B cell (primary cell): ENCODE results near the gene EXD2. TPM values are rescaled to one million over a fixed set of nuclear protein-coding genes. Genes with fewer than 3 reads are reported as not detected.

Experiments used
- ATAC-seq: fragments of 200-7000 bp; cut with Tn5 transposase; one replicate; pipeline ENCODE4 v1.10.0; 2021; ENCODE audit warnings: low read depth, mild to moderate bottlenecking, moderate number of reproducible peaks, moderate library complexity
- CTCF ChIA-PET: fragments of 350-600 bp; sonication (Branson Sonifier 250); formaldehyde crosslinking; loops from one replicate; lab custom pipeline; 2021; ENCODE audit warnings: antibody characterized with exemption, inconsistent platforms; lab: Charles Lee
- POLR2A ChIA-PET: fragments of 350-600 bp; sonication (Branson Sonifier 250); formaldehyde crosslinking; loops from one replicate; lab custom pipeline; 2021; ENCODE audit warnings: antibody characterized with exemption; lab: Charles Lee
- DNase-seq: peaks from one replicate; pipeline ENCODE4 v3.0.0; 2013
- H2AFZ ChIP-seq: 2 replicates; pipeline ENCODE4 v1.6.1; 2012; ENCODE audit warnings: mild to moderate bottlenecking, low read depth, low read length; ENCODE audit not compliant: insufficient read depth, poor library complexity, severe bottlenecking
- H3K27ac ChIP-seq, 2 donors: 1 replicate in 1 of 2; 2 replicates in 1 of 2; pipeline ENCODE4 v1.5.1; 2012 to 2013; ENCODE audit warnings: low read length in 2 of 2, mild to moderate bottlenecking in 2 of 2, moderate library complexity in 1 of 2
- H3K27me3 ChIP-seq, 4 experiments: fragments of 200-600 bp in 1 of 4; sonication (generic) in 1 of 4; replicated peaks in 1 of 4; 1 replicate in 2 of 4; 2 replicates in 2 of 4; pipeline versions ENCODE4 v1.6.1 to v1.7.0; 2013 to 2016; ENCODE audit warnings: low read length in 3 of 4, mild to moderate bottlenecking in 2 of 4, mixed read lengths in 1 of 4, moderate library complexity in 1 of 4; ENCODE audit not compliant: insufficient read depth in 4 of 4, control insufficient read depth in 3 of 4; ENCODE audit errors: control extremely low read depth in 1 of 4
- H3K36me3 ChIP-seq, 2 experiments: replicated peaks in 1 of 2; 1 replicate in 1 of 2; 2 replicates in 1 of 2; pipeline versions ENCODE4 v1.6.1 to v1.7.1; 2013; ENCODE audit warnings: low read length in 1 of 2; ENCODE audit not compliant: insufficient read depth in 2 of 2, control insufficient read depth in 1 of 2; ENCODE audit errors: control extremely low read depth in 1 of 2, extremely low read depth in 1 of 2
- H3K4me1 ChIP-seq, 2 donors: fragments of 200-600 bp in 1 of 2; sonication (generic) in 1 of 2; 1 replicate in 1 of 2; 2 replicates in 1 of 2; pipeline versions ENCODE4 v1.5.1 to v1.6.1; 2013 to 2017; ENCODE audit warnings: low read length in 2 of 2; ENCODE audit not compliant: control insufficient read depth in 2 of 2, insufficient read depth in 2 of 2
- H3K4me2 ChIP-seq: replicated peaks from 2 replicates; pipeline ENCODE3; 2012; ENCODE audit warnings: mild to moderate bottlenecking, low read depth, low read length; ENCODE audit not compliant: poor library complexity, severe bottlenecking
- H3K4me3 ChIP-seq, 5 experiments: fragments of 200-600 bp in 1 of 5; sonication (generic) in 1 of 5; 1 replicate in 3 of 5; 2 replicates in 2 of 5; pipeline versions ENCODE4 v1.5.1 to v1.7.0; 2011 to 2016; ENCODE audit warnings: low read length in 4 of 5, mild to moderate bottlenecking in 4 of 5, low read depth in 2 of 5, control low read depth in 1 of 5, moderate library complexity in 1 of 5; ENCODE audit not compliant: insufficient read depth in 1 of 5; ENCODE audit errors: control extremely low read depth in 1 of 5, extremely low read depth in 1 of 5
- H3K79me2 ChIP-seq: fragments of 200-600 bp; sonication (generic); one replicate; pipeline ENCODE4 v1.6.0; 2016; ENCODE audit warnings: low read length; ENCODE audit not compliant: control insufficient read depth, insufficient read depth
- H3K9ac ChIP-seq: fragments of 200-600 bp; sonication (generic); 2 replicates; pipeline ENCODE4 v1.6.1; 2017; ENCODE audit warnings: mild to moderate bottlenecking, low read length, moderate library complexity
- H3K9me3 ChIP-seq, 3 donors: one replicate each; pipeline versions ENCODE4 v1.6.1 to v1.7.1; 2013; ENCODE audit warnings: low read length in 2 of 3; ENCODE audit not compliant: control insufficient read depth in 2 of 3, insufficient read depth in 1 of 3; ENCODE audit errors: control extremely low read depth in 1 of 3
- H4K20me1 ChIP-seq: 2 replicates; pipeline ENCODE4 v1.6.0; 2012; ENCODE audit warnings: mild to moderate bottlenecking, low read length; ENCODE audit not compliant: insufficient read depth, control insufficient read depth, poor library complexity, severe bottlenecking
- H3K27ac Mint-ChIP-seq: one replicate; pipeline ENCODE4 v1.8.0; 2021; ENCODE audit warnings: mixed read lengths
- H3K27me3 Mint-ChIP-seq: one replicate; pipeline ENCODE4 v1.8.0; 2021; ENCODE audit warnings: mixed read lengths
- H3K4me1 Mint-ChIP-seq: one replicate; pipeline ENCODE4 v1.8.0; 2021; ENCODE audit warnings: mixed read lengths
- H3K4me3 Mint-ChIP-seq: one replicate; pipeline ENCODE4 v1.8.0; 2021; ENCODE audit warnings: mixed read lengths
- H3K9me3 Mint-ChIP-seq: one replicate; pipeline ENCODE4 v1.8.0; 2022; ENCODE audit warnings: mixed read lengths; ENCODE audit not compliant: insufficient read depth
- CTCF ChIP-seq: fragments of 200-600 bp; IDR thresholded peaks from one replicate; pipeline ENCODE4 v1.8.0; 2022; ENCODE audit warnings: antibody characterized with exemption, mild to moderate bottlenecking
- EZH2 ChIP-seq: IDR thresholded peaks from 2 replicates; pipeline ENCODE4 v1.6.1; 2012; ENCODE audit warnings: borderline replicate concordance, low read depth, mild to moderate bottlenecking, moderate library complexity, low read length; ENCODE audit not compliant: insufficient read depth, poor library complexity, severe bottlenecking
- WGBS: methylation state at CpG from one replicate; pipeline ENCODE4 v1.1.5; 2013; ENCODE audit warnings: missing lambda C conversion rate; ENCODE audit not compliant: insufficient coverage; 5-methylcytosine and 5-hydroxymethylcytosine counted together
- intact Hi-C: fragments of 100-400 bp; cut with micrococcal nuclease; formaldehyde crosslinking; loops from one replicate; pipeline ENCODE4 v1.10.0; 2022
- polyA plus RNA-seq: library from polyadenylated mRNA; depleted of rRNA; stranded (reverse); fragments of >200 nt; gene quantifications from 2 replicates; pipeline ENCODE4 v1.2.3, GENCODE V29; 2012
- total RNA-seq, 2 donors: library from RNA; stranded (reverse); fragments of 120-200 nt in 1 of 2; gene quantifications; 1 replicate in 1 of 2; 2 replicates in 1 of 2; pipeline versions ENCODE4 v1.2.3 to v1.2.4, GENCODE V29; 2013 to 2022

The EXD2 gene
- total and polyA plus RNA-seq, 2 donors (not counting 1 experiment from before 2014, with no cell fraction given), result 3.6 to 10.0 TPM

GRCh38 chr14:69244946-69245345 lies 53.6 kb downstream of the EXD2 start:
- no peaks in the 10 kb centered on the region for H3K9me3 ChIP-seq
- H3K9ac ChIP-seq, result no peak overlapping the region
- H3K4me3 Mint-ChIP-seq, result no peak overlapping the region
- DNase-seq (no peak), ATAC-seq (no peak)
- intact Hi-C loops, result loop anchor here (5.0 to 10.0 kb wide), 2 partner anchors 232 to 480 kb away; no protein-coding TSS in a partner anchor
- H2AFZ ChIP-seq, result no peak overlapping the region
- TF ChIP-seq EZH2 (no peak), CTCF (no peak)
- H3K36me3 ChIP-seq, result no peaks in the 10 kb centered on the region
- 82% methylated on average over 2 of the region's 3 CpGs for WGBS
- no peaks in the 10 kb centered on the region for H3K9me3 Mint-ChIP-seq
- no peak overlapping the region for H3K4me3 ChIP-seq
- H3K4me1 ChIP-seq, result no peaks in the 10 kb centered on the region
- no peaks in the 10 kb centered on the region for H4K20me1 ChIP-seq
- H3K27ac ChIP-seq, result no peak overlapping the region
- no peaks in the 10 kb centered on the region for H3K79me2 ChIP-seq
- H3K4me1 Mint-ChIP-seq, result peaks cover 5% of the 10 kb centered on the region
- CTCF ChIA-PET, result interaction anchor here (1.5 to 2.5 kb wide), 2 partner anchors 215 to 329 kb away, joined by 4 to 22 read pairs; no protein-coding TSS in a partner anchor
- H3K4me2 ChIP-seq, result no peak overlapping the region
- POLR2A ChIA-PET, result no interaction called here
- H3K27me3 ChIP-seq, result peaks cover 0 to 2% (median 0%) of the 10 kb centered on the region in 4 experiments
- H3K27ac Mint-ChIP-seq, result no peak overlapping the region
- H3K27me3 Mint-ChIP-seq, result peaks cover 3% of the 10 kb centered on the region

- Histone ChIP-seq H3K4me2 (no peak overlapping the region), H3K4me3 (no peak overlapping the region), H3K27ac (no peak overlapping the region), H2AFZ (no peak overlapping the region), H3K4me1 (no peaks in the 10 kb centered on the region), H3K79me2 (no peaks in the 10 kb centered on the region), H3K36me3 (no peaks in the 10 kb centered on the region), H4K20me1 (no peaks in the 10 kb centered on the region), H3K9me3 (no peaks in the 10 kb centered on the region), H3K9ac (no peak overlapping the region), H3K27me3 (peaks cover 0 to 5% (median 0%) of the 10 kb centered on the region in 4 experiments)
- H3K4me3 Mint-ChIP-seq, result no peak overlapping the region
- ChIA-PET POLR2A (no interaction called here), CTCF (interaction anchor here (1.3 to 2.5 kb wide), 4 partner anchors 11 to 329 kb away, joined by 3 to 22 read pairs (median 4); partner anchors contain the start of gene CCDC177)
- WGBS, result 100% methylated on average over 3 of the region's 3 CpGs
- peaks cover 5% of the 10 kb centered on the region for H3K4me1 Mint-ChIP-seq
- no peak for ATAC-seq
- no peak for DNase-seq
- H3K9me3 Mint-ChIP-seq, result no peaks in the 10 kb centered on the region
- no peak overlapping the region for H3K27ac Mint-ChIP-seq
- H3K27me3 Mint-ChIP-seq, result peaks cover 10% of the 10 kb centered on the region
- intact Hi-C loops, result loop anchor here (10.0 kb wide), 1 partner anchor 478 kb away; no protein-coding TSS in a partner anchor
- TF ChIP-seq EZH2 (no peak), CTCF (no peak)
Observed at GRCh38 chr14:69246331-69246730, 55.0 kb downstream of the EXD2 start.
